CD8-positive, alpha-beta memory T cell (primary cell): Measurements from ENCODE around the gene ARID5B. TPM values are rescaled to one million over a fixed set of nuclear protein-coding genes. Genes with fewer than 3 reads are reported as not detected.

ENCODE experiments used
- CTCF ChIA-PET: fragments of 350-600 bp; sonication (Branson Sonifier 250); formaldehyde crosslinking; loops from one replicate; lab custom pipeline; 2021; ENCODE audit warnings: antibody characterized with exemption; lab: Charles Lee
- POLR2A ChIA-PET: fragments of 350-600 bp; sonication (Branson Sonifier 250); formaldehyde crosslinking; loops from one replicate; lab custom pipeline; 2021; ENCODE audit warnings: antibody characterized with exemption; lab: Charles Lee
- DNase-seq, 5 donors: peaks; one replicate each; pipeline versions ENCODE4 v3.0.0 to v3.0.0-alpha.2; 2020 to 2022; ENCODE audit warnings: mixed read lengths in 1 of 5
- H3K27ac ChIP-seq: one replicate; pipeline ENCODE4 v1.7.0; 2013; ENCODE audit warnings: low read depth, mild to moderate bottlenecking, low read length, moderate library complexity
- H3K27me3 ChIP-seq: 2 replicates; pipeline ENCODE4 v1.7.0; 2013; ENCODE audit warnings: low read length, mild to moderate bottlenecking; ENCODE audit not compliant: insufficient read depth, poor library complexity, severe bottlenecking
- H3K36me3 ChIP-seq: 2 replicates; pipeline ENCODE4 v1.7.0; 2013; ENCODE audit warnings: mild to moderate bottlenecking, low read length, moderate library complexity; ENCODE audit not compliant: insufficient read depth
- H3K4me1 ChIP-seq: 2 replicates; pipeline ENCODE4 v1.7.0; 2013; ENCODE audit warnings: mild to moderate bottlenecking, low read length, moderate library complexity; ENCODE audit not compliant: insufficient read depth
- H3K4me3 ChIP-seq: 2 replicates; pipeline ENCODE4 v1.7.0; 2013; ENCODE audit warnings: mild to moderate bottlenecking, low read length
- H3K9me3 ChIP-seq: 2 replicates; pipeline ENCODE4 v1.7.0; 2013; ENCODE audit warnings: mild to moderate bottlenecking, low read length
- H3K27ac Mint-ChIP-seq, 8 donors: one replicate each; pipeline ENCODE4 v1.8.0; 2020 to 2021; ENCODE audit warnings: mixed read lengths in 8 of 8, mild to moderate bottlenecking in 6 of 8, inconsistent platforms in 3 of 8, moderate library complexity in 3 of 8
- H3K27me3 Mint-ChIP-seq, 2 donors: one replicate each; pipeline ENCODE4 v1.8.0; 2020 to 2021; ENCODE audit warnings: mixed read lengths in 2 of 2, mild to moderate bottlenecking in 1 of 2, moderate library complexity in 1 of 2
- H3K36me3 Mint-ChIP-seq, 3 donors: one replicate each; pipeline ENCODE4 v1.8.0; 2020 to 2021; ENCODE audit warnings: mixed read lengths in 3 of 3, inconsistent platforms in 1 of 3, mild to moderate bottlenecking in 1 of 3
- H3K4me1 Mint-ChIP-seq, 3 donors: one replicate each; pipeline ENCODE4 v1.8.0; 2020 to 2021; ENCODE audit warnings: mixed read lengths in 3 of 3, inconsistent platforms in 1 of 3, mild to moderate bottlenecking in 1 of 3
- H3K4me3 Mint-ChIP-seq, 7 donors: one replicate each; pipeline ENCODE4 v1.8.0; 2020 to 2021; ENCODE audit warnings: mixed read lengths in 7 of 7, mild to moderate bottlenecking in 6 of 7, moderate library complexity in 4 of 7, inconsistent platforms in 2 of 7
- H3K9me3 Mint-ChIP-seq, 5 donors: one replicate each; pipeline ENCODE4 v1.8.0; 2020 to 2022; ENCODE audit warnings: mixed read lengths in 5 of 5, mild to moderate bottlenecking in 3 of 5, moderate library complexity in 2 of 5, inconsistent platforms in 1 of 5
- polyA plus RNA-seq: library from polyadenylated mRNA; unstranded; fragments of 300-500 nt; fragmentation: Illumina TruSeq; gene quantifications from one replicate; pipeline ENCODE4 v1.2.3, GENCODE V29; 2021
- total RNA-seq, 2 experiments: library from RNA; stranded (reverse); gene quantifications; one replicate each; pipeline ENCODE4 v1.2.3, GENCODE V29; 2021

The ARID5B gene
- total and polyA plus RNA-seq, 3 experiments from 2014 or later = 37.1 to 48.7 (median 38.4) TPM

GRCh38 chr10:62112300-62112699, 210.8 kb downstream of the ARID5B start:
- CTCF ChIA-PET = no interaction called here
- POLR2A ChIA-PET = no interaction called here
- Histone ChIP-seq H3K4me3 (no peak overlapping the region), H3K36me3 (no peaks in the 10 kb centered on the region), H3K9me3 (no peaks in the 10 kb centered on the region), H3K27ac (no peak overlapping the region), H3K4me1 (peaks cover 19% of the 10 kb centered on the region), H3K27me3 (no peaks in the 10 kb centered on the region)
- Mint-ChIP-seq H3K4me1 (peaks cover 21 to 38% (median 26%) of the 10 kb centered on the region in 3 donors), H3K9me3 (no peaks in the 10 kb centered on the region), H3K27ac (no peak overlapping the region), H3K4me3 (no peak overlapping the region), H3K36me3 (no peaks in the 10 kb centered on the region), H3K27me3 (no peaks in the 10 kb centered on the region)
- DNase-seq = no peak

GRCh38 chr10:62112963-62113362, 211.5 kb downstream of the ARID5B start:
- H3K4me1 ChIP-seq = peaks cover 19% of the 10 kb centered on the region
- H3K27me3 ChIP-seq = no peaks in the 10 kb centered on the region
- H3K27ac ChIP-seq = no peak overlapping the region
- POLR2A ChIA-PET = no interaction called here
- no peak for DNase-seq
- CTCF ChIA-PET = no interaction called here
- no peaks in the 10 kb centered on the region for H3K36me3 Mint-ChIP-seq
- H3K27me3 Mint-ChIP-seq = no peaks in the 10 kb centered on the region
- H3K9me3 Mint-ChIP-seq = no peaks in the 10 kb centered on the region
- H3K4me1 Mint-ChIP-seq = peaks cover 20 to 36% (median 24%) of the 10 kb centered on the region in 3 donors
- H3K9me3 ChIP-seq = no peaks in the 10 kb centered on the region
- H3K4me3 Mint-ChIP-seq = no peak overlapping the region
- no peak overlapping the region for H3K27ac Mint-ChIP-seq
- no peak overlapping the region for H3K4me3 ChIP-seq
- no peaks in the 10 kb centered on the region for H3K36me3 ChIP-seq

- H3K27ac Mint-ChIP-seq = no peak overlapping the region
- Histone ChIP-seq H3K9me3 (no peaks in the 10 kb centered on the region), H3K4me3 (no peak overlapping the region), H3K4me1 (peaks cover 16% of the 10 kb centered on the region), H3K27ac (no peak overlapping the region), H3K27me3 (no peaks in the 10 kb centered on the region), H3K36me3 (no peaks in the 10 kb centered on the region)
- no peaks in the 10 kb centered on the region for H3K36me3 Mint-ChIP-seq
- ChIA-PET CTCF (no interaction called here), POLR2A (no interaction called here)
- no peak overlapping the region for H3K4me3 Mint-ChIP-seq
- H3K4me1 Mint-ChIP-seq = peaks cover 16 to 36% (median 20%) of the 10 kb centered on the region in 3 donors
- DNase-seq = no peak
- H3K27me3 Mint-ChIP-seq = no peaks in the 10 kb centered on the region
- no peaks in the 10 kb centered on the region for H3K9me3 Mint-ChIP-seq
Observed at GRCh38 chr10:62113680-62114079, 212.2 kb downstream of the ARID5B start.

DNA sequence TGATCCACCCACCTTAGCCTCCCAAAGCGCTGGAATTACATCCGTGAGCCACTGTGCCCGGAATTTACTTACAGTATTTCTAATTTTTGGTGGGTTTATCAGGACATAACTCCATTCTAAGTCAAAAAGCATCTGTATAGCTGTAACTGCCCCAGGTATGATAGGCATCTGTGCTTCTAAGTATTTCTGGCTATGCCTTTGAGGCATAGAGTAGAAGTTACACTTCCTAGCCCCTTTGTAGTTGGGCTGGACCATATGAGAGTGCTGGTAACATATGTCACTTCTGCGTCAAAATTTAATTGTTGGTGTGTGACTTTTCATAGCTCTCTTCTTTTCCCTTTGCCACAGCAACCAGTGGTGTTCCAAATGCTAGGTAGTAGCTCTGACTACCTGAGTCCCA, 213.8 kb downstream of the ARID5B start:
- no peaks in the 10 kb centered on the region for H3K4me1 ChIP-seq
- H3K36me3 Mint-ChIP-seq = no peaks in the 10 kb centered on the region
- H3K4me3 ChIP-seq = no peak overlapping the region
- CTCF ChIA-PET = no interaction called here
- H3K27ac ChIP-seq = no peak overlapping the region
- no peak overlapping the region for H3K27ac Mint-ChIP-seq
- no peaks in the 10 kb centered on the region for H3K27me3 Mint-ChIP-seq
- H3K9me3 Mint-ChIP-seq = no peaks in the 10 kb centered on the region
- H3K4me3 Mint-ChIP-seq = no peak overlapping the region
- DNase-seq = no peak
- H3K9me3 ChIP-seq = no peaks in the 10 kb centered on the region
- peaks cover 6 to 24% (median 9%) of the 10 kb centered on the region in 3 donors for H3K4me1 Mint-ChIP-seq
- no peaks in the 10 kb centered on the region for H3K36me3 ChIP-seq
- no peaks in the 10 kb centered on the region for H3K27me3 ChIP-seq
- POLR2A ChIA-PET = no interaction called here

DNA sequence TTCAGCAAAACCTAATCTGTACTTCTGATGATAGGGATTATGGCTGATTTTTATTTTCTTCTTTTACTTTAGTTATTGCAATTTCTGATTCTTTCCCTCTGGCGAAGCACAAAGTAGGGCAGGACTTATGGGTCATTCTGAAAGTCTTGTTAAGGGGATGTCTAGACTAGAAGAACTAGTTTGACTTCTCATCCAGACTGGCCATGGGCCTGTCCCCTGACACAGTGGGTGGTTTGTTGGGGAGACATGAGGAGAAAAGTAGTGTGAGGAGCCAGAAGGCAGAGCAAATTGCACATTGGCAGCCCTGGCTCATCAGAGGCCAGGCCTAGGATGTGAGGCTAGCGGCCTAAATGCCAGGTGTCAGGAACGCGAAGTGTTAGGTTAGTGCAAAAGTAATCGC, 214.3 kb downstream of the ARID5B start:
- no peak overlapping the region for H3K27ac Mint-ChIP-seq
- Histone ChIP-seq H3K9me3 (no peaks in the 10 kb centered on the region), H3K4me1 (no peaks in the 10 kb centered on the region), H3K27ac (no peak overlapping the region), H3K27me3 (no peaks in the 10 kb centered on the region), H3K4me3 (no peak overlapping the region), H3K36me3 (no peaks in the 10 kb centered on the region)
- H3K36me3 Mint-ChIP-seq = no peaks in the 10 kb centered on the region
- no peak for DNase-seq
- ChIA-PET POLR2A (no interaction called here), CTCF (no interaction called here)
- H3K9me3 Mint-ChIP-seq = no peaks in the 10 kb centered on the region
- peaks cover 4 to 21% (median 7%) of the 10 kb centered on the region in 3 donors for H3K4me1 Mint-ChIP-seq
- no peak overlapping the region for H3K4me3 Mint-ChIP-seq
- no peaks in the 10 kb centered on the region for H3K27me3 Mint-ChIP-seq

DNA sequence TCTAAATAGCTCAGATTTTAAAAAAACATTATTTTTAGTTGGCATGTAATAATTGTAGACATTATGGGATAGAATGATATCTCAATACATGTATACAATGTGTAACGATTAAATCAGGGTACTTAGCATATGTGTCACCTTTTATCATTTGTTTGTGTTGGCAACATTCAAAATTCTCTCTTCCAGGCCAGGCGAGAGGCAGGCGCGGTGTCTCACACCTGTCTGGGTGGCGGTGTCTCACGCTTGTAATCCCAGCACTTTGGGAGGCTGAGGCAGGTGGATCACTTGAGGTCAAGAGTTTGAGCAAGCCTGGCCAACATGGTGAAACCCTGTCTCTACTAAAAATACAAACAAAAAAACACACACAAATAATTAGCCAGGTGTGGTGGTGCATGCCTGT, 215.4 kb downstream of the ARID5B start:
- H3K36me3 Mint-ChIP-seq = no peaks in the 10 kb centered on the region
- H3K27ac Mint-ChIP-seq = peak overlapping the region in 1 of 8 donors; percentile 39
- H3K9me3 ChIP-seq = no peaks in the 10 kb centered on the region
- no peaks in the 10 kb centered on the region for H3K9me3 Mint-ChIP-seq
- ChIA-PET POLR2A (no interaction called here), CTCF (interaction anchor here (1.1 kb wide), 1 partner anchor 8 kb away, joined by 4 read pairs; no protein-coding TSS in a partner anchor)
- no peaks in the 10 kb centered on the region for H3K36me3 ChIP-seq
- no peaks in the 10 kb centered on the region for H3K4me1 ChIP-seq
- H3K4me1 Mint-ChIP-seq = peaks cover 12 to 25% (median 17%) of the 10 kb centered on the region in 3 donors
- H3K27me3 Mint-ChIP-seq = no peaks in the 10 kb centered on the region
- H3K27ac ChIP-seq = no peak overlapping the region
- H3K27me3 ChIP-seq = no peaks in the 10 kb centered on the region
- H3K4me3 Mint-ChIP-seq = no peak overlapping the region
- no peak overlapping the region for H3K4me3 ChIP-seq
- DNase-seq = no peak

- Mint-ChIP-seq H3K4me1 (peaks cover 12 to 26% (median 23%) of the 10 kb centered on the region in 3 donors), H3K27ac (peak overlapping the region in 2 of 8 donors; percentile 41 to 44), H3K4me3 (peak overlapping the region in 4 of 7 donors; percentile 0 to 12 (median 7)), H3K9me3 (peaks cover 2 to 24% (median 20%) of the 10 kb centered on the region in 5 donors), H3K36me3 (peaks cover 6 to 28% (median 8%) of the 10 kb centered on the region in 3 donors), H3K27me3 (no peaks in the 10 kb centered on the region)
- no peak overlapping the region for H3K4me3 ChIP-seq
- ChIA-PET POLR2A (no interaction called here), CTCF (no interaction called here)
- H3K27ac ChIP-seq = no peak overlapping the region
- DNase-seq = no peak
- H3K4me1 ChIP-seq = no peaks in the 10 kb centered on the region
- H3K27me3 ChIP-seq = no peaks in the 10 kb centered on the region
- no peaks in the 10 kb centered on the region for H3K9me3 ChIP-seq
- no peaks in the 10 kb centered on the region for H3K36me3 ChIP-seq
Observed at GRCh38 chr10:62121187-62121530, 219.7 kb downstream of the ARID5B start.

DNA sequence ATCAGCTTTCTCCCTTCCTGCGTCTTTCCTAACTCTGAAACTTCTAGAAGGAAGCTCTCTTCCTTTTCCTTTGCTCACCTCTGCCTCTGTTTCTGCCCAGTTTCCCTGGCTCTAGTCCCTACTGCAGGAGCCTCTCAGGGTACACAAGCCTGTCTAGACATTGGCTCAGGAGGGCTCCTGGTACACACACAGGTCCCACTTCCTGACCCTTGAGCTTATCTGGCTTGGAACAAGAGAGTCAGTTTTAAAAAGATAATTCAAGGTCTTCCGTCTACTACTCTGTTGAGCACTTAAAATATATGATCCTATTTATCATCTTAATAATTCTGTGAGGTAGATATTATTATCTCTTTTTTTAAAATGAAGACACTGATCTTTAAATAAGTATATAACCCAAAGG, 226.5 kb downstream of the ARID5B start:
- Mint-ChIP-seq H3K9me3 (peaks cover 0 to 23% (median 18%) of the 10 kb centered on the region in 5 donors), H3K27ac (peak overlapping the region in 1 of 8 donors; percentile 26), H3K4me3 (no peak overlapping the region), H3K4me1 (peaks cover 0 to 8% (median 2%) of the 10 kb centered on the region in 3 donors), H3K36me3 (peaks cover 5 to 27% (median 12%) of the 10 kb centered on the region in 3 donors), H3K27me3 (no peaks in the 10 kb centered on the region)
- CTCF ChIA-PET = no interaction called here
- no peak overlapping the region for H3K27ac ChIP-seq
- POLR2A ChIA-PET = no interaction called here
- no peaks in the 10 kb centered on the region for H3K36me3 ChIP-seq
- no peaks in the 10 kb centered on the region for H3K4me1 ChIP-seq
- no peak overlapping the region for H3K4me3 ChIP-seq
- H3K27me3 ChIP-seq = no peaks in the 10 kb centered on the region
- no peaks in the 10 kb centered on the region for H3K9me3 ChIP-seq
- DNase-seq = no peak
